Keratinocyte (primary cell): ENCODE results near the gene ATP12A. TPM values are rescaled to one million over a fixed set of nuclear protein-coding genes. Genes with fewer than 3 reads are reported as not detected.
A peak's percentile ranks its signal among the peaks of the same experiment; 100 is the strongest.

ENCODE experiments used
- DNase-seq: peaks from one replicate; pipeline ENCODE4 v3.0.0-alpha.2; 2011; ENCODE audit warnings: low read depth, missing footprints, low spot score
- FAIRE-seq: peaks from 2 replicates; lab custom pipeline; 2011; peaks lifted over from hg19 to GRCh38; lab: Jason Lieb, UNC
- H2AFZ ChIP-seq: 2 replicates; pipeline ENCODE4 v1.6.0; 2012; ENCODE audit warnings: low read length, control low read depth, inconsistent platforms; ENCODE audit not compliant: control insufficient read depth
- H3K27ac ChIP-seq: 2 replicates; pipeline ENCODE4 v1.5.1; 2011; ENCODE audit warnings: low read length; ENCODE audit not compliant: control insufficient read depth, insufficient read depth
- H3K27me3 ChIP-seq: 3 replicates; pipeline ENCODE4 v1.6.0; 2011; ENCODE audit warnings: low read length; ENCODE audit not compliant: control insufficient read depth, insufficient read depth; ENCODE audit errors: extremely low read depth
- H3K36me3 ChIP-seq, 2 experiments: 2 replicates in 1 of 2; 3 replicates in 1 of 2; pipeline ENCODE4 v1.5.1; 2011; ENCODE audit warnings: low read length in 2 of 2, mild to moderate bottlenecking in 1 of 2; ENCODE audit not compliant: control insufficient read depth in 2 of 2, insufficient read depth in 2 of 2; ENCODE audit errors: extremely low read depth in 1 of 2
- H3K4me1 ChIP-seq: 3 replicates; pipeline ENCODE4 v1.5.1; 2011; ENCODE audit warnings: low read length; ENCODE audit not compliant: control insufficient read depth, insufficient read depth; ENCODE audit errors: extremely low read depth
- H3K4me2 ChIP-seq: 3 replicates; pipeline ENCODE4 v1.6.0; 2011; ENCODE audit warnings: low read depth, low read length; ENCODE audit not compliant: control insufficient read depth, insufficient read depth; ENCODE audit errors: extremely low read depth
- H3K4me3 ChIP-seq, 3 experiments: fragments of 200-600 bp in 1 of 3; sonication (generic) in 1 of 3; 2 replicates in 2 of 3; 3 replicates in 1 of 3; pipeline ENCODE4 v1.5.1; 2011 to 2016; ENCODE audit warnings: low read length in 3 of 3, mild to moderate bottlenecking in 3 of 3, control low read depth in 2 of 3, inconsistent platforms in 1 of 3, low read depth in 1 of 3, mixed read lengths in 1 of 3, mixed run types in 1 of 3, moderate library complexity in 1 of 3; ENCODE audit not compliant: control insufficient read depth in 2 of 3, insufficient read depth in 2 of 3; ENCODE audit errors: extremely low read depth in 1 of 3
- H3K79me2 ChIP-seq: 2 replicates; pipeline ENCODE4 v1.6.0; 2012; ENCODE audit warnings: low read length; ENCODE audit not compliant: control insufficient read depth, insufficient read depth
- H3K9ac ChIP-seq: 3 replicates; pipeline ENCODE4 v1.6.0; 2011; ENCODE audit warnings: low read length; ENCODE audit not compliant: control insufficient read depth, insufficient read depth; ENCODE audit errors: extremely low read depth
- H3K9me1 ChIP-seq: 3 replicates; pipeline ENCODE4 v1.6.0; 2011; ENCODE audit warnings: low read length; ENCODE audit not compliant: control insufficient read depth, insufficient read depth; ENCODE audit errors: extremely low read depth
- H3K9me3 ChIP-seq: 2 replicates; pipeline ENCODE4 v1.5.1; 2012; ENCODE audit warnings: low read depth, low read length; ENCODE audit not compliant: control insufficient read depth
- H4K20me1 ChIP-seq: 3 replicates; pipeline ENCODE4 v1.6.0; 2011; ENCODE audit warnings: low read length; ENCODE audit not compliant: control insufficient read depth, insufficient read depth; ENCODE audit errors: extremely low read depth
- CTCF ChIP-seq, 3 experiments: IDR thresholded peaks in 1 of 3; conservative IDR thresholded peaks in 1 of 3; optimal IDR thresholded peaks in 1 of 3; 2 replicates in 2 of 3; 3 replicates in 1 of 3; pipeline versions ENCODE3 to v1.5.1; 2011; ENCODE audit warnings: low read length in 3 of 3, mild to moderate bottlenecking in 3 of 3, moderate library complexity in 2 of 3, control low read depth in 1 of 3, inconsistent platforms in 1 of 3; ENCODE audit not compliant: insufficient read depth in 2 of 3; ENCODE audit errors: extremely low read depth in 1 of 3
- EZH2 ChIP-seq: IDR thresholded peaks from one replicate; pipeline ENCODE4 v1.6.1; 2012; ENCODE audit warnings: inconsistent platforms, mild to moderate bottlenecking, low read length, moderate library complexity
- dilution Hi-C: fragments of 300-500 bp; cut with MboI; formaldehyde crosslinking; loops from one replicate; pipeline ENCODE4 v1.7.0; 2020; ENCODE audit warnings: low sequenced_read_pairs; ENCODE audit not compliant: extremely low pct_ligation_motif_present
- polyA plus RNA-seq, 5 experiments: library from polyadenylated mRNA; depleted of rRNA in 3 of 5; stranded (reverse) in 3 of 5; stranded (forward) in 1 of 5; unstranded in 1 of 5; fragments of >200 nt; gene quantifications; 1 replicate in 1 of 5; 2 replicates in 3 of 5; 3 replicates in 1 of 5; pipeline versions ENCODE4 v1.2.1 to v1.2.3, GENCODE V29; 2011 to 2012; ENCODE audit warnings: missing spikeins in 2 of 5, low read depth in 1 of 5, low replicate concordance in 1 of 5

The ATP12A gene
- polyA plus RNA-seq, 1 donor (not counting 4 experiments of a cell fraction or from before 2014, with no cell fraction given) = 0.79 TPM

GRCh38 chr13:24688950-24689349 is 8.7 kb downstream of the ATP12A start:
- TF ChIP-seq EZH2 = no peak
- TF ChIP-seq CTCF (optimal IDR thresholded peaks at IDR 0.05 in 1 of 3, IDR thresholded peaks at IDR 0.05 in 1 of 3, conservative IDR thresholded peaks at IDR 0.05 in 1 of 3; ENCODE audit: extremely low read depth in 1 of 3, insufficient read depth in 2 of 3, low read length in 3 of 3) = no peak
- DNase-seq (no peak), FAIRE-seq (no peak)
- Histone ChIP-seq H3K79me2 (no peaks in the 10 kb centered on the region), H3K36me3 (no peaks in the 10 kb centered on the region), H3K4me1 (peaks cover 28% of the 10 kb centered on the region), H3K27ac (no peak overlapping the region), H3K4me3 (no peak overlapping the region), H4K20me1 (no peaks in the 10 kb centered on the region), H3K27me3 (no peaks in the 10 kb centered on the region), H3K9me3 (no peaks in the 10 kb centered on the region), H2AFZ (peak overlapping the region; percentile 31), H3K9me1 (no peaks in the 10 kb centered on the region), H3K9ac (no peak overlapping the region), H3K4me2 (peak overlapping the region; percentile 46)
- dilution Hi-C loops = no loop called here

- H3K4me1 ChIP-seq = peaks cover 16% of the 10 kb centered on the region
- H3K9ac ChIP-seq = no peak overlapping the region
- no peak for DNase-seq
- dilution Hi-C loops = no loop called here
- no peak for FAIRE-seq
- no peaks in the 10 kb centered on the region for H3K9me1 ChIP-seq
- no peaks in the 10 kb centered on the region for H3K36me3 ChIP-seq
- H3K9me3 ChIP-seq = no peaks in the 10 kb centered on the region
- no peak overlapping the region for H3K4me2 ChIP-seq
- no peak for TF ChIP-seq EZH2
- TF ChIP-seq CTCF (optimal IDR thresholded peaks at IDR 0.05 in 1 of 3, IDR thresholded peaks at IDR 0.05 in 1 of 3, conservative IDR thresholded peaks at IDR 0.05 in 1 of 3; ENCODE audit: extremely low read depth in 1 of 3, insufficient read depth in 2 of 3, low read length in 3 of 3) = no peak
- no peak overlapping the region for H3K4me3 ChIP-seq
- H4K20me1 ChIP-seq = no peaks in the 10 kb centered on the region
- H3K79me2 ChIP-seq = no peaks in the 10 kb centered on the region
- H2AFZ ChIP-seq = no peak overlapping the region
- no peaks in the 10 kb centered on the region for H3K27me3 ChIP-seq
- H3K27ac ChIP-seq = no peak overlapping the region
Measured at GRCh38 chr13:24691381-24691780, 11.2 kb downstream of the ATP12A start.
